UCSD-AML1 (cell line): ENCODE results near the gene MOAP1.
"Not testable (repeated sequence)": the region's sequence is repeated elsewhere in the genome, so short reads cannot be mapped to it uniquely, and the experiment has no call there.

Source experiments
- DNase-seq: peaks from one replicate; lab custom pipeline; 2025; ENCODE audit not compliant: unreplicated experiment; lab: John Stamatoyannopoulos, UW

MOAP1 gene

GRCh38 chr14:93184391-93185348, at the start of gene MOAP1, which contains the start of gene LYSET:
MOAP1 (minus strand) TSS chr14:93184897; CDS start chr14:93184242, 655 bp downstream.
LYSET (plus strand) TSS chr14:93185317; CDS start chr14:93185406, 89 bp downstream.
- peak; percentile 91 for DNase-seq

DNA sequence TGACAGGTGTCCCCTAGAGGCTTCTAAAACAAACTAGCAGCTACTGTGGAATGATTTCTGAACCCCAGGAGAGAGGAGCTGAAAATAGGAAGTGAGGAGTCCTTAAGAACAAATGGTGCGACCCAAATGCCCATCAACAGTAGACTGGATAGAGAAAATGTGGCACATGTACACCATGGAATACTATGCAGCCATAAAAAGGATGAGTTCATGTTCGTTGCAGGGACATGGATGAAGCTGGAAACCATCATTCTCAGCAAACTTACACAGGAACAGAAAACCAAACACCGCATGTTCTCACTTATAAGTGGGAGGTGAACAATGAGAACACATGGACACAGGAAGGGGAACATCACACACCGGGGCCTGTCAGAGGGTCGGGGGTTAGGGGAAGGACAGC, 48.4 kb upstream of the MOAP1 start:
- not testable (repeated sequence) for DNase-seq

DNA sequence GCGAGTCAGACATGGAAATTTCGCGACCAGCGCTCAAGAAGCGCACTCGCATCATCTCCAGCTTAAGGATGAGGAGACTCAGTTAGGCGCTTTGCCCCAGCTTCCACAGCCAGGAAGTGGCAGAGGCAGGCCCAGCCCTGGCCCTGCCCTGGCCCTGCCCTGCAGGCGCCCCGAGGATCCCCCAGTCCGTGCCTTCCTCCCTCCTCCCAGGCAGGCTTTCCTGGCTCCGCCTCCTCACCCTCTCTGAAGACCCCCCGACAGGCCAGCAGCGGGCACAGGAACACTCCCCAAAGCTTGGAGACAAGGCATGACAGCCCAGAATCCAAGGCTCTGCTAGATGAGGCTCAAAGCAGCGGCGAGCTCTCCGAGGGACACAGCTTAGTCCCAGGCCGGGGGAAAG, 47.5 kb upstream of the MOAP1 start:
- no peak for DNase-seq

DNA sequence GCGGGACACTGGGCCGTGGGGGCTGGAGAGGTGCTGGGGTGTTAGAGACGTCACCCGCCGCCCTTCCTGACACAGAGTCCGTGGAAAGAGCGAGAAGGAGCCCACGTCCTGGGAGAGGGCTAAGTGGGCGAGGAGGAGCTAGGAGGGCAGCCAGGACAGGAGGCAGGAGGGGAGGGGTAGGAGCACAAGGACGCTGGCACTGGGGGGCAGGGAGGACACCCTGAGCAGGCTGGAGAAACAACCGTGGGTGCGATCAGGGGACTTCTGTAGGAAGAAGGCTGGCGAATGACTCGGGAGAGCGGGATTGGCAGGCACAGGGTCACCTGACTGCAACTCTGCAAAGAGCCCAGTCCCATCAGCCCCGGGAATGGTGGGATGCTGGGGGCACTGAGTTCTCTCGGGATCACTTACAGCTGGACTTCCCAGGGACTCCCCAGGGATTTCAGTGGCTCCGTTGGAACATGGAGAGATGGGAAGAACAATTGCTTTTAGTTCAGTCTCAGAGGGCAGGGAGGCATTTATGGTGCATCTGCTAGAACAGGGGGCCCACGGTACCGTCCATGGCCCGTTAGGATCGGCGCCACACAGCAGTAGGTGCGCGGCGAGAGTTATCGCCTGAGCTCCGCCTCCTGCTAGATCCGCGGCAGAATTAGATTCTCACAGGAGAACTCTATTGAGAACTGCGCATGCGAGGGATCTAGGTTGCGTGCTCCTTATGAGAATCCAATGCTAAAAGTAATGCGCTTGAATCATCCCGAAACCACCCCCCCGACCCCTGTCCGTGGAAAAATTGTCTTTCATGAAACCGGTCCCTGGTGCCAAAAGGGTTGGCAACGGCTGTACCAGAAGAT, 46.7 kb upstream of the MOAP1 start:
- DNase-seq: no peak

GRCh38 chr14:93230539-93230938, 45.8 kb upstream of the MOAP1 start:
- DNase-seq: no peak

- DNase-seq: no peak
These were observed 43.9 kb upstream of the MOAP1 start for GRCh38 chr14:93228550-93228949.

GRCh38 chr14:93223565-93223964, 38.9 kb upstream of the MOAP1 start:
- no peak for DNase-seq

DNA sequence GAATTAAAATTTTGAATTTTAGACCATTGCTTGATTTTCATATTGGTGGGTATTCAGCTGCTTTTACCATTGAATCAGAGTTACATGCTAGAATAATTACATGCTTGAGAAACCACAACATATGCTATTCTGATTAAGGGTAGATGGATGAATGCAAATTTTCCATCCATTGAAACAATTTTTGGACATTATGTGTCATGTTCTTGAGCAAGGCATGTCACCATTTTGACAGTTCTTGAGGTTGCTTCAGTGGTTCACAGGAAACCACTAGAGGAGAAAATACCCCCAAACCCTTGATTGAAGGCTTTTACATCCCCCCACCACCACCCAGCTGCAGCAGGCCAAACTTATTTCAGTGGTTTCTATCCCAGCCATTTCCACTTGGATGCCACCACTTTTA, 35.8 kb upstream of the MOAP1 start:
- no peak for DNase-seq

GRCh38 chr14:93219103-93219726, 34.5 kb upstream of the MOAP1 start:
- DNase-seq: peak; percentile 24

- DNase-seq: no peak
These were observed 29.9 kb upstream of the MOAP1 start for GRCh38 chr14:93214598-93214997.

GRCh38 chr14:93212432-93212831, 27.7 kb upstream of the MOAP1 start:
- DNase-seq: no peak

- peak; percentile 65 for DNase-seq
These were observed 23.0 kb upstream of the MOAP1 start for GRCh38 chr14:93207468-93208308.

- DNase-seq: peak; percentile 97
These were observed 22.2 kb upstream of the MOAP1 start, which contains the start of the genes GON7 and UBR7 for GRCh38 chr14:93206793-93207467. GON7 (minus strand) TSS chr14:93207065; CDS start chr14:93207037, 28 bp downstream. UBR7 (plus strand) TSS chr14:93207256; CDS start chr14:93207292, 36 bp downstream.

- no peak for DNase-seq
These were observed 16.5 kb upstream of the MOAP1 start for GRCh38 chr14:93201155-93201704.

DNA sequence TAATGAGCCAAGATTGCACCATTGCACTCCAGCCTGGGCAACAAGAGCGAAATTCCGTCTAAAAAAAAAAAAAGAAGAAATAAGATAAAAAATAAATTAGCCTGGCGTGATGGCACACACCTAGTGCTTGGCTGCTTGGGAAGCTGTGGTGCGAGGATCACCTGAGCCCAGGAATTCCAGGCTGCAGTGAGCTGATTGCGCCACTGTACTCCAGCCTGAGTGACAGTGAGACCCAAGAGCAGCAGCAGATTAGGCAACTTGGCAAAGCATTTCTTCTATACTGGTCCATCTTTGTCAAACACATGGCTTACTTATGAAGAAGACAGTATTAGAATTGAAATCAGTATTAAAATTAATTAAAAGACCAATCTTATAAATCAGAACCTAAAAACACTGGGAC, 15.9 kb upstream of the MOAP1 start:
- no peak for DNase-seq

- DNase-seq: no peak
These were observed 14.3 kb upstream of the MOAP1 start for GRCh38 chr14:93199031-93199430.

- DNase-seq: no peak
These were observed 10.8 kb upstream of the MOAP1 start for GRCh38 chr14:93195316-93195999.

DNA sequence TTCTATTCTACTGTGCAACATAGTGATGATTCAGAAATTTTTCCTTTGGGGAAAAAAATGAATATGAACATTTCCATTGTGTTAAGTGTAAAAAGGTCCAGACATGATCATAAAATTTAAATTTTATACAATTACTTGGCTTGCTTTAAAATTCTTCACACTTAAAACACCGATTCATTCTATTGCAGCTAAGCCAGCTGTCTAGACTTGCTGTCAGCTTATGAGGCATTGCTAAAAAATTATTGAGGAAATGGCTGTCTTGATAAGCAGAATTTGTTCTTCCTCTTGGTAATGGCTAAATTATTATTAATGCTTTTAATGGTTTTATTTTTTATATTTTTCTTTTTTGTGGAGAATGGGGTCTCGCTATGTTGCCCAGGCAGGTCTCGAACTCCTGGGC, 2.3 kb upstream of the MOAP1 start:
- no peak for DNase-seq

DNA sequence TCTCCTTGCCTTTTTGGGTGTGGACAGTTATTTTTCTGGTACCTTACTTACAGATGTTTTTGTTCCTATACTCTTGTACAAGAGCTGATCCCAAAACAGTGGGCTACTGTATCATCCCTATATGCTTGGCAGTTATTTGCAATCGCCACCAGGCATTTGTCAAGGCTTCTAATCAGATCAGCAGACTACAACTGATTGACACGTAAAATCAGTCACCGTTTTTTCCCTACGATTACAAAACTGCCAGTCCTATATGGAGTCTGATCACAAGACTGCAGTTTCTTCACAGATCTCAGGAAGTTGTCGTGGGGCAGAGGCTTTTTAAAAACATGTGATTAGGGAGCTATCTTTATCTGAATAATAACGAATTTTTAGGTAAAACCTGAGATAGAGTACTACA, 1.8 kb upstream of the MOAP1 start:
- DNase-seq: no peak
